ENCODE data around the gene RNASEH1.
A peak's percentile ranks its signal among the peaks of the same experiment; 100 is the strongest.

- TF ChIP-seq BHLHE40 (IDR thresholded peaks at IDR 0.05; ENCODE audit: low read depth, low read length) (no peak), CTCF (conservative IDR thresholded peaks at IDR 0.05; ENCODE audit: low read depth, low read length) (no peak), FOS (IDR thresholded peaks at IDR 0.05; ENCODE audit: low read depth, low read length) (no peak), RAD21 (IDR thresholded peaks at IDR 0.05; ENCODE audit: low read length) (no peak), RCOR1 (IDR thresholded peaks at IDR 0.05; ENCODE audit: insufficient replicate concordance, low read length) (no peak), MXI1 (IDR thresholded peaks at IDR 0.05; ENCODE audit: borderline replicate concordance, low read depth, low read length) (no peak), SMC3 (IDR thresholded peaks at IDR 0.05; ENCODE audit: low read depth, low read length) (no peak), POLR2A (IDR thresholded peaks at IDR 0.05; ENCODE audit: low read depth, low read length) (no peak), CEBPB (IDR thresholded peaks at IDR 0.05; ENCODE audit: low read depth, low read length) (0 out of 2 replicates have a peak, but pooled peaks have one; percentile 5)
These were observed 34.5 kb downstream of the RNASEH1 start for GRCh38 chr2:3523551-3524041.
